Nephron (organoid): ENCODE measurements around the gene TDRD15.

Experiments
- H3K27ac Mint-ChIP-seq, 3 experiments: 2 replicates each; pipeline ENCODE4 v1.8.0; 2020; ENCODE audit warnings: mixed read lengths in 3 of 3, mild to moderate bottlenecking in 2 of 3, moderate library complexity in 1 of 3
- H3K27me3 Mint-ChIP-seq: 2 replicates; pipeline ENCODE4 v1.8.0; 2021; ENCODE audit warnings: low read depth, mild to moderate bottlenecking, moderate library complexity, mixed read lengths
- H3K36me3 Mint-ChIP-seq: 2 replicates; pipeline ENCODE4 v1.8.0; 2020; ENCODE audit warnings: low read depth, mixed read lengths
- H3K4me1 Mint-ChIP-seq: 2 replicates; pipeline ENCODE4 v1.8.0; 2020; ENCODE audit warnings: mixed read lengths
- H3K4me3 Mint-ChIP-seq, 3 experiments: 2 replicates each; pipeline ENCODE4 v1.8.0; 2020; ENCODE audit warnings: mild to moderate bottlenecking in 3 of 3, mixed read lengths in 3 of 3, moderate library complexity in 2 of 3
- H3K9me3 Mint-ChIP-seq: 2 replicates; pipeline ENCODE4 v1.8.0; 2020; ENCODE audit warnings: mixed read lengths
- CTCF ChIP-seq, 3 experiments: fragments of 200-600 bp; sonication (generic); IDR thresholded peaks; one replicate each; pipeline ENCODE4 v1.5.0; 2021; ENCODE audit warnings: antibody characterized with exemption in 3 of 3; ENCODE audit not compliant: unreplicated experiment in 3 of 3

The TDRD15 gene

GRCh38 chr2:21102356-21102755 is 21.4 kb upstream of the TDRD15 start:
- Mint-ChIP-seq H3K27me3 (peaks cover 3% of the 10 kb centered on the region), H3K27ac (no peak overlapping the region)

GRCh38 chr2:21103274-21103891 is 20.4 kb upstream of the TDRD15 start:
- no peak for TF ChIP-seq CTCF (IDR thresholded peaks at IDR 0.05; ENCODE audit: unreplicated experiment in 3 of 3)
- Mint-ChIP-seq H3K4me3 (no peak overlapping the region), H3K27ac (no peak overlapping the region), H3K4me1 (no peaks in the 10 kb centered on the region), H3K27me3 (peaks cover 3% of the 10 kb centered on the region), H3K36me3 (no peaks in the 10 kb centered on the region), H3K9me3 (no peaks in the 10 kb centered on the region)

More at GRCh38 chr2:21102356-21102755, 21.4 kb upstream of the TDRD15 start:
- no peaks in the 10 kb centered on the region for H3K9me3 Mint-ChIP-seq
- TF ChIP-seq CTCF (IDR thresholded peaks at IDR 0.05; ENCODE audit: unreplicated experiment in 3 of 3): no peak
- no peaks in the 10 kb centered on the region for H3K4me1 Mint-ChIP-seq
- no peaks in the 10 kb centered on the region for H3K36me3 Mint-ChIP-seq
- no peak overlapping the region for H3K4me3 Mint-ChIP-seq

GRCh38 chr2:21104030-21104660 is 19.6 kb upstream of the TDRD15 start:
- no peak overlapping the region for H3K27ac Mint-ChIP-seq
- no peaks in the 10 kb centered on the region for H3K36me3 Mint-ChIP-seq
- peaks cover 3% of the 10 kb centered on the region for H3K27me3 Mint-ChIP-seq
- no peak for TF ChIP-seq CTCF (IDR thresholded peaks at IDR 0.05; ENCODE audit: unreplicated experiment in 3 of 3)
- no peaks in the 10 kb centered on the region for H3K4me1 Mint-ChIP-seq
- no peaks in the 10 kb centered on the region for H3K9me3 Mint-ChIP-seq
- no peak overlapping the region for H3K4me3 Mint-ChIP-seq

- Mint-ChIP-seq H3K27ac (no peak overlapping the region), H3K27me3 (peaks cover 5% of the 10 kb centered on the region), H3K4me3 (no peak overlapping the region), H3K36me3 (no peaks in the 10 kb centered on the region), H3K9me3 (no peaks in the 10 kb centered on the region), H3K4me1 (no peaks in the 10 kb centered on the region)
- no peak for TF ChIP-seq CTCF (IDR thresholded peaks at IDR 0.05; ENCODE audit: unreplicated experiment in 3 of 3)
These were observed 12.8 kb upstream of the TDRD15 start for GRCh38 chr2:21111012-21111411.

GRCh38 chr2:21117688-21118087 is 6.1 kb upstream of the TDRD15 start:
- Mint-ChIP-seq H3K36me3 (no peaks in the 10 kb centered on the region), H3K9me3 (no peaks in the 10 kb centered on the region), H3K27ac (no peak overlapping the region), H3K4me3 (no peak overlapping the region), H3K27me3 (peaks cover 17% of the 10 kb centered on the region), H3K4me1 (no peaks in the 10 kb centered on the region)
- TF ChIP-seq CTCF (IDR thresholded peaks at IDR 0.05; ENCODE audit: unreplicated experiment in 3 of 3): no peak
